HepG2 (cell line): ENCODE results near the gene MTUS2. TPM values are rescaled to one million over a fixed set of nuclear protein-coding genes. Genes with fewer than 3 reads are reported as not detected.

Experiments used
- ATAC-seq: fragments of 200-7000 bp; cut with Tn5 transposase; 3 replicates; pipeline ENCODE4 v1.9.1; 2020; ENCODE audit warnings: mild to moderate bottlenecking, moderate library complexity
- BruUV-seq: library from RNA; stranded (reverse); fragments of 400-500 nt; replicated peaks from 2 replicates; lab custom pipeline; 2021; lab: Mats Ljungman, UMichigan
- CTCF ChIA-PET: fragments of 300-600 bp; formaldehyde crosslinking; extraction: SDS; loops from one replicate; lab custom pipeline; 2021; ENCODE audit warnings: low total read pairs, inconsistent platforms, low intra/inter-chr PET ratio; lab: Yijun Ruan, JAX
- POLR2A ChIA-PET: fragments of 350-600 bp; sonication (Branson Sonifier 250); formaldehyde crosslinking; loops from one replicate; lab custom pipeline; 2020; ENCODE audit warnings: antibody characterized with exemption, inconsistent platforms; lab: Yijun Ruan, JAX
- DNase-seq: peaks from one replicate; pipeline ENCODE4 v3.0.0-alpha.2; 2015; ENCODE audit warnings: low spot score
- FAIRE-seq: peaks from 3 replicates; lab custom pipeline; 2011; peaks lifted over from hg19 to GRCh38; lab: Jason Lieb, UNC
- H2AFZ ChIP-seq: one replicate; pipeline ENCODE4 v1.6.1; 2011; ENCODE audit warnings: low read length, inconsistent platforms
- H3K27ac ChIP-seq: fragments of 300-600 bp; 3 replicates; pipeline ENCODE4 v1.8.0; 2011; ENCODE audit warnings: mixed run types, mild to moderate bottlenecking, mixed read lengths, low read length, inconsistent platforms; ENCODE audit not compliant: insufficient read depth; ENCODE audit errors: extremely low read length
- H3K27me3 ChIP-seq, 2 experiments: fragments of 200-600 bp in 1 of 2; 2 replicates in 1 of 2; 3 replicates in 1 of 2; pipeline versions ENCODE4 v1.6.0 to v1.8.0; 2011; ENCODE audit warnings: low read length in 2 of 2, mild to moderate bottlenecking in 2 of 2, moderate library complexity in 2 of 2, inconsistent platforms in 1 of 2; ENCODE audit not compliant: insufficient read depth in 2 of 2, control insufficient read depth in 1 of 2
- H3K36me3 ChIP-seq, 2 experiments: fragments of 200-600 bp in 1 of 2; replicated peaks in 1 of 2; 2 replicates in 1 of 2; 3 replicates in 1 of 2; pipeline versions ENCODE4 v1.5.1 to v1.8.0; 2011; ENCODE audit warnings: low read length in 2 of 2, inconsistent platforms in 1 of 2; ENCODE audit not compliant: insufficient read depth in 2 of 2, control insufficient read depth in 1 of 2
- H3K4me1 ChIP-seq: 2 replicates; pipeline ENCODE4 v1.5.1; 2012; ENCODE audit warnings: low read length, inconsistent platforms; ENCODE audit not compliant: insufficient read depth
- H3K4me2 ChIP-seq: 2 replicates; pipeline ENCODE4 v1.6.0; 2011; ENCODE audit warnings: low read depth, low read length, inconsistent platforms
- H3K4me3 ChIP-seq, 3 experiments: fragments of 200-600 bp in 1 of 3; sonication (generic), shearing (Covaris generic) in 1 of 3; replicated peaks in 1 of 3; 2 replicates each; pipeline ENCODE4 v1.5.1; 2011 to 2016; ENCODE audit warnings: low read length in 3 of 3, inconsistent platforms in 2 of 3, low read depth in 2 of 3, mild to moderate bottlenecking in 2 of 3, control low read depth in 1 of 3, mixed read lengths in 1 of 3; ENCODE audit not compliant: insufficient read depth in 1 of 3
- H3K79me2 ChIP-seq: one replicate; pipeline ENCODE4 v1.6.1; 2011; ENCODE audit warnings: low read length, inconsistent platforms; ENCODE audit not compliant: insufficient read depth
- H3K9ac ChIP-seq: 2 replicates; pipeline ENCODE4 v1.6.0; 2011; ENCODE audit warnings: mild to moderate bottlenecking, low read depth, low read length, inconsistent platforms; ENCODE audit not compliant: insufficient read depth
- H3K9me3 ChIP-seq: 2 replicates; pipeline ENCODE4 v1.5.1; 2012; ENCODE audit warnings: mild to moderate bottlenecking, low read length
- H4K20me1 ChIP-seq: 2 replicates; pipeline ENCODE4 v1.6.0; 2011; ENCODE audit warnings: inconsistent platforms, mild to moderate bottlenecking, low read length, moderate library complexity; ENCODE audit not compliant: insufficient read depth
- ATF4 ChIP-seq, 2 experiments: fragments of 450-650 bp in 1 of 2; sonication (generic) in 1 of 2; formaldehyde crosslinking; IDR thresholded peaks; 2 replicates each; pipeline versions ENCODE4 v1.5.0 to v1.8.0; 2020 to 2022; ENCODE audit warnings: mild to moderate bottlenecking in 1 of 2, missing genetic modification reagents in 1 of 2
- ATF7 ChIP-seq, 2 experiments: fragments of 450-650 bp in 1 of 2; sonication (generic) in 1 of 2; formaldehyde crosslinking in 1 of 2; IDR thresholded peaks; 2 replicates each; pipeline versions ENCODE4 v1.4.0 to v1.6.1; 2016 to 2020; ENCODE audit warnings: antibody characterized with exemption in 1 of 2, mild to moderate bottlenecking in 1 of 2, missing genetic modification reagents in 1 of 2
- CCAR2 ChIP-seq: fragments of 200-400 bp; formaldehyde crosslinking; optimal IDR thresholded peaks from 2 replicates; pipeline ENCODE3; 2018; ENCODE audit warnings: low read depth, mild to moderate bottlenecking, low read length, moderate library complexity
- CHD2 ChIP-seq: IDR thresholded peaks from 2 replicates; pipeline ENCODE4 v1.6.1; 2011; ENCODE audit warnings: low read depth, low read length, improper control_type of control experiment
- FOSL2 ChIP-seq: sonication (generic); formaldehyde crosslinking; IDR thresholded peaks from 2 replicates; pipeline ENCODE4 v1.4.0; 2020; ENCODE audit warnings: missing genetic modification reagents
- MATR3 ChIP-seq: sonication (generic); formaldehyde crosslinking; IDR thresholded peaks from 2 replicates; pipeline ENCODE4 v1.4.0; 2020; ENCODE audit warnings: missing genetic modification reagents
- MED1 ChIP-seq: sonication (generic); formaldehyde crosslinking; IDR thresholded peaks from 2 replicates; pipeline ENCODE4 v1.4.0; 2020; ENCODE audit warnings: missing genetic modification reagents
- NFE2 ChIP-seq: sonication (generic); formaldehyde crosslinking; IDR thresholded peaks from 2 replicates; pipeline ENCODE4 v1.4.0; 2020; ENCODE audit warnings: missing genetic modification reagents
- NR2F2 ChIP-seq: IDR thresholded peaks from 2 replicates; pipeline ENCODE4 v1.6.1; 2012; ENCODE audit warnings: low read depth, inconsistent platforms, borderline replicate concordance
- PRMT3 ChIP-seq: sonication (generic); formaldehyde crosslinking; IDR thresholded peaks from 2 replicates; pipeline ENCODE4 v1.8.1; 2022; ENCODE audit warnings: low read depth, mild to moderate bottlenecking, moderate library complexity, missing genetic modification reagents, borderline replicate concordance
- RXRB ChIP-seq: IDR thresholded peaks from 2 replicates; pipeline ENCODE4 v1.6.1; 2016; ENCODE audit warnings: borderline replicate concordance, missing genetic modification reagents, missing compliant biosample characterization
- SMARCC2 ChIP-seq: fragments of 450-650 bp; IDR thresholded peaks from 2 replicates; pipeline ENCODE4 v1.6.1; 2017; ENCODE audit warnings: antibody characterized with exemption, mild to moderate bottlenecking
- SP140L ChIP-seq: sonication (generic); formaldehyde crosslinking; IDR thresholded peaks from 2 replicates; pipeline ENCODE4 v1.4.0; 2020; ENCODE audit warnings: missing genetic modification reagents, borderline replicate concordance
- XRCC5 ChIP-seq: fragments of 200-400 bp; formaldehyde crosslinking; optimal IDR thresholded peaks from 2 replicates; pipeline ENCODE3; 2017; ENCODE audit warnings: mild to moderate bottlenecking, low read length
- ZBTB26 ChIP-seq: IDR thresholded peaks from 2 replicates; pipeline ENCODE4 v1.6.1; 2016; ENCODE audit warnings: missing compliant biosample characterization, missing genetic modification reagents, borderline replicate concordance
- ZNF282 ChIP-seq: fragments of 450-650 bp; IDR thresholded peaks from 2 replicates; pipeline ENCODE4 v1.6.1; 2018; ENCODE audit not compliant: partially characterized antibody
- ZNF570 ChIP-seq: sonication (generic); formaldehyde crosslinking; IDR thresholded peaks from 2 replicates; pipeline ENCODE4 v1.4.0; 2020; ENCODE audit warnings: mild to moderate bottlenecking, missing genetic modification reagents, borderline replicate concordance
- ZNF678 ChIP-seq: sonication (generic); formaldehyde crosslinking; IDR thresholded peaks from 2 replicates; pipeline ENCODE4 v1.4.0; 2020; ENCODE audit warnings: mild to moderate bottlenecking, missing genetic modification reagents
- ZNF749 ChIP-seq: sonication (generic); formaldehyde crosslinking; IDR thresholded peaks from 2 replicates; pipeline ENCODE4 v1.8.0; 2022; ENCODE audit warnings: mild to moderate bottlenecking, missing genetic modification reagents, moderate library complexity, borderline replicate concordance
- ZNF777 ChIP-seq: sonication (generic); formaldehyde crosslinking; IDR thresholded peaks from 2 replicates; pipeline ENCODE4 v1.4.0; 2020; ENCODE audit warnings: missing genetic modification reagents
- ZNF781 ChIP-seq: sonication (generic); formaldehyde crosslinking; IDR thresholded peaks from 2 replicates; pipeline ENCODE4 v1.5.1; 2020; ENCODE audit warnings: borderline replicate concordance, mild to moderate bottlenecking, missing genetic modification reagents; ENCODE audit errors: not compliant biosample characterization
- ZNF878 ChIP-seq: sonication (generic); formaldehyde crosslinking; IDR thresholded peaks from 2 replicates; pipeline ENCODE4 v1.8.1; 2023; ENCODE audit warnings: mild to moderate bottlenecking, missing genetic modification reagents, moderate library complexity
- ZNF883 ChIP-seq: sonication (generic); formaldehyde crosslinking; IDR thresholded peaks from 2 replicates; pipeline ENCODE4 v1.5.1; 2020; ENCODE audit warnings: mild to moderate bottlenecking, missing genetic modification reagents; ENCODE audit errors: not compliant biosample characterization
- WGBS: methylation state at CpG from one replicate; pipeline ENCODE4 v1.1.6; 2017; ENCODE audit warnings: low lambda C conversion rate; 5-methylcytosine and 5-hydroxymethylcytosine counted together
- in situ Hi-C: cut with HindIII; loops from 2 replicates; pipeline ENCODE4 v1.10.0; 2017; ENCODE audit warnings: low pct_unique_long_range_greater_than_20kb; ENCODE audit not compliant: extremely low pct_ligation_motif_present
- intact Hi-C: fragments of 100-400 bp; cut with micrococcal nuclease; formaldehyde crosslinking; loops from one replicate; pipeline ENCODE4 v1.10.0; 2022; ENCODE audit not compliant: unreplicated experiment
- polyA plus RNA-seq, 8 experiments: library from polyadenylated mRNA; depleted of rRNA in 3 of 8; stranded (reverse) in 7 of 8; unstranded in 1 of 8; fragments of >200 nt; fragmentation: Illumina TruSeq in 4 of 8; extraction: Trizol in 4 of 8; gene quantifications; 2 replicates each; pipeline versions ENCODE4 v1.2.1 to v1.2.3, GENCODE V29; 2011 to 2016; ENCODE audit warnings: low read depth in 4 of 8, missing spikeins in 1 of 8, mixed read lengths in 1 of 8; ENCODE audit not compliant: insufficient read depth in 1 of 8
- total RNA-seq, 5 experiments: library from RNA; depleted of rRNA; stranded (reverse); fragments of >200 nt; fragmentation: Illumina TruSeq; extraction: Trizol; gene quantifications; 2 replicates each; pipeline ENCODE4 v1.2.3, GENCODE V29; 2016; ENCODE audit warnings: low read depth in 1 of 5
- TF ChIP-seq, protein P1 (sequence below): IDR thresholded peaks from 2 replicates; pipeline ENCODE4 v1.6.1; 2016; ENCODE audit warnings: low read depth, borderline replicate concordance

Gene MTUS2
- total and polyA plus RNA-seq, 2 of the 13 experiments (the other 11 are each of a cell fraction or from before 2014, with no cell fraction given) = not detected

GRCh38 chr13:29038700-29039099 lies 218.6 kb downstream of the MTUS2 start (continued):
- no peak for TF ChIP-seq ATF4 (CRISPR knock-in tag; IDR thresholded peaks at IDR 0.05)
- no peak for TF ChIP-seq ZNF781 (CRISPR knock-in tag)
- TF ChIP-seq, protein P1, sequence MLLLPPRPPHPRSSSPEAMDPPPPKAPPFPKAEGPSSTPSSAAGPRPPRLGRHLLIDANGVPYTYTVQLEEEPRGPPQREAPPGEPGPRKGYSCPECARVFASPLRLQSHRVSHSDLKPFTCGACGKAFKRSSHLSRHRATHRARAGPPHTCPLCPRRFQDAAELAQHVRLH = no peak
- no peak for TF ChIP-seq FOSL2 (CRISPR knock-in tag)
- no peak for TF ChIP-seq CCAR2
- no peak for TF ChIP-seq NFE2 (CRISPR knock-in tag)
- no peak for TF ChIP-seq XRCC5
- TF ChIP-seq ZBTB26 (CRISPR knock-in tag) = no peak

GRCh38 chr13:29039212-29039611 lies 219.1 kb downstream of the MTUS2 start:
- TF ChIP-seq ZNF777 (no peak), RXRB (CRISPR knock-in tag) (no peak), ZNF749 (CRISPR knock-in tag) (no peak), ZNF878 (no peak), SP140L (CRISPR knock-in tag) (no peak), SMARCC2 (no peak), ZNF678 (CRISPR knock-in tag) (no peak), MED1 (CRISPR knock-in tag) (no peak), ZNF282 (no peak), PRMT3 (CRISPR knock-in tag) (no peak), ZNF883 (no peak), MATR3 (CRISPR knock-in tag) (no peak), ATF7 (IDR thresholded peaks at IDR 0.05) (no peak), ATF7 (CRISPR knock-in tag; IDR thresholded peaks at IDR 0.05) (no peak), ZNF570 (CRISPR knock-in tag) (no peak), CHD2 (no peak), NR2F2 (no peak)
- ChIA-PET CTCF (no interaction called here), POLR2A (no interaction called here)
- DNase-seq (no peak), FAIRE-seq (no peak), ATAC-seq (no peak)
- no TSS peak for BruUV-seq
- WGBS = 0% methylated on average over 1 of the region's 18 CpGs
- H3K27ac ChIP-seq = no peak overlapping the region
- no peak overlapping the region for H3K9ac ChIP-seq
- in situ Hi-C loops = no loop called here
- no peak overlapping the region for H3K4me2 ChIP-seq
- H3K4me1 ChIP-seq = no peaks in the 10 kb centered on the region
- no peak overlapping the region for H2AFZ ChIP-seq
- intact Hi-C loops = no loop called here
- no peaks in the 10 kb centered on the region for H3K79me2 ChIP-seq
- peaks cover 81% of the 10 kb centered on the region for H3K9me3 ChIP-seq
- no peaks in the 10 kb centered on the region for H3K27me3 ChIP-seq
- H3K36me3 ChIP-seq = no peaks in the 10 kb centered on the region
- no peak overlapping the region for H3K4me3 ChIP-seq
- H4K20me1 ChIP-seq = no peaks in the 10 kb centered on the region
